Activated CD4-positive, alpha-beta T cell treated with anti-CD3 and anti-CD28 coated beads, Interleukin-2, Interleukin-4, amounts not matched to agents 100 ng/mL and 50 ng/mL, durations not matched to agents 16 hours and 8 hours (primary cell): ENCODE data around the gene DDX23.

ENCODE experiments used
- DNase-seq: peaks from one replicate; pipeline ENCODE4 v3.0.0-alpha.2; 2020; ENCODE audit warnings: low spot score

DDX23 gene

GRCh38 chr12:48795550-48796455 lies 56.2 kb downstream of the DDX23 start:
- DNase-seq: peak; percentile 50

DNA sequence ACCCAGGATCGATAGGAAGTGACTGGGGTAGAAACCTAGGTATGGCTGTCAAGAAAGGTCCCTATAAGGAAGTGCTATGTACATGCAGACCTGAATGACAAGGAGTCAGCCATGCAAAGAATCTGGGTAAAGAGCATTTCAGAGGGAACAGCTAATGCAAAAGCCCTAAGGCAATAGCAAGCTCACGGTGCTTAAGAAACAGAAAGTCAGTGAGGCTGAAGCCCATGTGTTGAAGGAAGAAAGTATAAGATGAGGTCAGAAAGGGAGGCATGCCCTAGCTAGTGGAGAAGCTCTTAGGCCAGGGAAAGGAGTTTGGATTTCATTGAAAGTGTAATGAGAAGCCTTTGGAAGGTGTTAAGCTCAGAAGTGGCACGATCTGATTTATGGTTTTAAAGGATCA lies 57.1 kb downstream of the DDX23 start:
- no peak for DNase-seq

GRCh38 chr12:48793696-48794095 lies 58.3 kb downstream of the DDX23 start:
- no peak for DNase-seq

GRCh38 chr12:48789858-48790326 lies 62.1 kb downstream of the DDX23 start:
- no peak for DNase-seq

GRCh38 chr12:48788854-48789775 lies 62.8 kb downstream of the DDX23 start, which contains the start of gene ADCY6:
Gene ADCY6, minus strand, starts transcription at chr12:48789089. Its CDS starts 5,655 bp downstream, at chr12:48783434.
- DNase-seq: no peak

DNA sequence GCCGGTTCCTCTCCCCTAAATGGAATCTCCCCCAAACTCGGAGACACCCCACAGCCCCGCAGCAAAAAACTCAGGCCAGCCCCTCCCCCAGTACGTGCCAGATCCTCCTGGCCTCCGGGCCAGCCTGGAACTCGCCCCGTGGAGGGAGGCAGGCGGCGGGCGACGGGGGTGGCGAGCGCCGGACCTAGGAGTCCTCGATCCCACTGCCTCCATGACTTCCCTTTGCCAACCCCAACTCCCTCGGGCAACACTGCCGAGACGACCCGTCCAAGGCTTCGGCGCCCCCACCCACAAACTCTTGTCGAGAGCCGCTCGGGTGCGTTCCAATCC lies 63.5 kb downstream of the DDX23 start:
- DNase-seq: no peak

- no peak for DNase-seq
These were observed 64.0 kb downstream of the DDX23 start for GRCh38 chr12:48787791-48788523.

DNA sequence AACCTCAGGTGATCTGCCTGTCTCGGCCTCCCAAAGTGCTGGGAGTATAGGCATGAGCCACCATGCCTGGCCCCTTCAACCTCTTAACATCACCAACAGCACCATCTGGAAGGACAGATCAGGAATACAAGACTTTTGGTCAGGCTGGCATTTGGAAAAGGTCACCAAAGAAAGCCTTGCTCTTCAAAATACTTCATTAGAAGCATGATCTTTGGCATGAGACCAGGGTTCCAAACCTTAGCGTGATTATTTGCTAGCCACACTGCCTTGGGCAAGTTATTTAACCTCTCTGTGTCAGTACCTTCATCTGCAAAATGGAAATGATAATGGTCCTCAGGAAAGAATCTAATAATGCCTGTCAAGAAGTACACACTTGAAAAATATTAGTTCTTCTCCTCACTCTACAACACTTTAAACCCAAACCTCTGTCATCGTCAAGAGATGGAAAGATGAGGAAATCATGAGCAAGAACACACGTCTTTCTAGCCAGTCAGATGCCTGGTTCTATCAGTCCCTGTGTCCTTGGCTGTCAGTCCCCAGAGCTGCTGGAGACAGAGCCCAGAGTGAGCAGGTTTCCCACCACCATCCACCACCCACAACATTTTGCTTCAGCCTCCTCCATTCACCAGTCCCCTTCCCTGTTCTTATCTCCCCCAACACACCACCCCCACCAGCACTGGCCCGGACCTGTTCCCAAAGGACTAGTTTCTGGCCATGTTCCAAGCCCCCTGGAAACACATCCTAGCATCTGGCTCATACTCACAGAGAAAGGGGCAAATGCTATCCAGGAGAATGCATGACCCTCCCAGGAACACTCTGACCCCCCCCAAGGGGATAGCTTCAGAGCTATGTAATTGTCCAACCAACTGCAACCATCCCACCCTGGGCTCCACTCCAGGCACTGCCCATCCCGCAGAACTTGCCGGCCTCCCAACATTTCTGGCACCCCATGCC lies 65.1 kb downstream of the DDX23 start:
- no peak for DNase-seq

GRCh38 chr12:48783432-48783831 lies 68.5 kb downstream of the DDX23 start:
- DNase-seq: no peak

- no peak for DNase-seq
These were observed 69.2 kb downstream of the DDX23 start for GRCh38 chr12:48782457-48783395.

- DNase-seq: no peak
These were observed 70.1 kb downstream of the DDX23 start for GRCh38 chr12:48781750-48782456.

- no peak for DNase-seq
These were observed 71.5 kb downstream of the DDX23 start for GRCh38 chr12:48780381-48781025.

- no peak for DNase-seq
These were observed 72.1 kb downstream of the DDX23 start for GRCh38 chr12:48779869-48780268.
